DND-41 (cell line): ENCODE results near the gene WDR38.

Experiments
- EZH2 ChIP-seq: IDR thresholded peaks from 3 replicates; pipeline ENCODE4 v1.6.1; 2012; ENCODE audit warnings: borderline replicate concordance, low read depth, mild to moderate bottlenecking, moderate library complexity, low read length, inconsistent platforms; ENCODE audit not compliant: severe bottlenecking
- TF ChIP-seq, protein P1 (sequence below): IDR thresholded peaks from 2 replicates; pipeline ENCODE4 v1.5.1; 2012; ENCODE audit warnings: borderline replicate concordance, low read length, moderate library complexity, mild to moderate bottlenecking; ENCODE audit not compliant: poor library complexity, severe bottlenecking; ENCODE audit errors: extremely low read depth

DNA sequence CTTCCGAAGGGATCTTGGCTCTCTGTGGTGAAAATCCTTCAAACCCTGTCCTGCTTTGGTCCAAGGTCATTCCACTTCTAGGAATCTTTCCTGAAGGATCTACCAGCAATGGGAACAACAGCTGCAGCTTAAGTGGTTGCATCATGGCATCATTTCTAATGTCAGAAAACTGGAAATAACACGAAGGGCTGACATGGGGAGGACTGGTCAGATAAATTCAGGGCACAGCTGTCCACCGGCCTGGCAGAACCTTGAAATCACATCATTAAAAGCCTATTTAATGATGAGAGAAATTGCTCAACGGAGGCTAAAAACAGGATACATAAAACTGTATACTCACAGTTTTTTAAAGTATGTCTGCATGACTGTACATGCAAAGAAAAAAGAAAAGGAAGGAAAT lies 48.1 kb upstream of the WDR38 start:
- TF ChIP-seq, protein P1, sequence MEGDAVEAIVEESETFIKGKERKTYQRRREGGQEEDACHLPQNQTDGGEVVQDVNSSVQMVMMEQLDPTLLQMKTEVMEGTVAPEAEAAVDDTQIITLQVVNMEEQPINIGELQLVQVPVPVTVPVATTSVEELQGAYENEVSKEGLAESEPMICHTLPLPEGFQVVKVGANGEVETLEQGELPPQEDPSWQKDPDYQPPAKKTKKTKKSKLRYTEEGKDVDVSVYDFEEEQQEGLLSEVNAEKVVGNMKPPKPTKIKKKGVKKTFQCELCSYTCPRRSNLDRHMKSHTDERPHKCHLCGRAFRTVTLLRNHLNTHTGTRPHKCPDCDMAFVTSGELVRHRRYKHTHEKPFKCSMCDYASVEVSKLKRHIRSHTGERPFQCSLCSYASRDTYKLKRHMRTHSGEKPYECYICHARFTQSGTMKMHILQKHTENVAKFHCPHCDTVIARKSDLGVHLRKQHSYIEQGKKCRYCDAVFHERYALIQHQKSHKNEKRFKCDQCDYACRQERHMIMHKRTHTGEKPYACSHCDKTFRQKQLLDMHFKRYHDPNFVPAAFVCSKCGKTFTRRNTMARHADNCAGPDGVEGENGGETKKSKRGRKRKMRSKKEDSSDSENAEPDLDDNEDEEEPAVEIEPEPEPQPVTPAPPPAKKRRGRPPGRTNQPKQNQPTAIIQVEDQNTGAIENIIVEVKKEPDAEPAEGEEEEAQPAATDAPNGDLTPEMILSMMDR: no peak
- TF ChIP-seq EZH2: no peak
